HG03342 (cell line): ENCODE data around the gene GRM4.

Experiments used
- ATAC-seq: cut with Tn5 transposase; IDR thresholded peaks from one replicate; pipeline ENCODE4 v1.9.1; 2021; ENCODE audit warnings: mild to moderate bottlenecking, moderate library complexity; ENCODE audit not compliant: unreplicated experiment

The GRM4 gene

DNA sequence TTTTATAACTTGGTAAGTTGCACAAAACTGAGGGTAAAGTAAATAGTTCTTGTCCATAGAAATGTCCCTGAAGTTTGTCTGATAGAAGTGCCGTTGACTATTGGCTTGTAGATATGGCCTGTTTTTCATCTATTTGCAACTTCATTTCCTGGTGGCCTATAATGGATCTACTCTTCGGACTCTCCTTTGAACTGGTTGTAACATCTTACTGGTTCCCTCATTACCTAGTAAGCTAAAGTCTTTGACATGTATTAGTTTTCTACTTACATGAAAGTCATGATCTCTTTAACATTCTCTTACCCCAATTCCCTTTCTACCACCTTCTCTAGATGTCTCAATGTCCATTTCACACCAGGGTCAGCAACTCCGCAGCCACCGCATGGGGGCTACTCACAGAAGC, 146.3 kb downstream of the GRM4 start:
- no peak for ATAC-seq

DNA sequence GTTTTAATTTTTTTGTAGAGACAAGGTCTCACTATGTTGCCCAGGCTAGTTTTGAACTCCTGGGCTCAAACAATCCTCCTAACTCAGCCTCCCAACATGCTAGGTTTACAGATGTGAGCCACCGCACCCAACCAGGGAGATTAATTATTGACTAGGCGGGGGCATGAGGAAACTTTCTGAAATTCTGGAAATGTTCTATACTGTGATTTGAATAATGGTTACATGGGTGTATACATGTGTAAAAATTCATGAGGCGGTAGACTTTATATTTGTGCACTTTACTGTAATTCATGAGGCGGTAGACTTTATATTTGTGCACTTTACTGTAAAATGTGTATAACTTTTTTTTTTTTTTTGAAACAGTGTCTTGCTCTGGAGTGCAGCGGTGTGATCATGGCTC, 147.2 kb downstream of the GRM4 start:
- no peak for ATAC-seq

DNA sequence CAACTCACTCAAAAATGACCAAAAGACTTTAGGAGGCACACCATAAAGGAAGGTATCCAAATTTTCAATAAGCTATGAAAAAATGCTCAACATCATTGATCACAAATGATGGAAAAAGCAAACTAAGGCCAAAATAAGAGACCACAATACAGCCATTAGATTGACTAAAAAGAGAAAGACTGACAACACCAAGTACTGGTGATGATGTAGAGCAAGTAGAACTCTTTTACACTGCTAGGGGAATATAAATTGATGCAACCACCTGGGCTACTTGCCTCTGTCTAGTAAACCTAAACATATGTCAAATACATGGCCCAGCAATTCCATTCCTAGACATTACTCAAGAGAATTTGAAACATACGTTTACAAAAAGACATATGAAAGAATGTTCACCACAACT, 148.6 kb downstream of the GRM4 start:
- no peak for ATAC-seq

DNA sequence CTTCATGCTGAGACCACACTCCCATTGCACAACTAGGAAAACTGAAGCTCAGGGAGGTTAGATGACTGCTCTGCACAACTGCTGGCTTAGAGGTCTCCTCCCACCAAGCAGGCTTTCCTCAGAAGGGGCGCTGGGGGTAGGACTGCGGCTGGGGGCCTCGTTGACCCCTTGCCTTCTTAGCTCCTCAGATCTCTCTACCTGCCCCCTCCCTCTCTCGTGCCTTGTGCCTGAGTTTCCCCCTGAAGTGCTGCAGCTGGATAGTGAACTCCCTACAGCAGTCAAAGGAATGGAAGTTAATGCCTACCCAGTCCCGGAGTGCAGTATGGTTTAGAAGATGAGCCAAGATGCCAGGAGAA, 149.8 kb downstream of the GRM4 start:
- no peak for ATAC-seq

DNA sequence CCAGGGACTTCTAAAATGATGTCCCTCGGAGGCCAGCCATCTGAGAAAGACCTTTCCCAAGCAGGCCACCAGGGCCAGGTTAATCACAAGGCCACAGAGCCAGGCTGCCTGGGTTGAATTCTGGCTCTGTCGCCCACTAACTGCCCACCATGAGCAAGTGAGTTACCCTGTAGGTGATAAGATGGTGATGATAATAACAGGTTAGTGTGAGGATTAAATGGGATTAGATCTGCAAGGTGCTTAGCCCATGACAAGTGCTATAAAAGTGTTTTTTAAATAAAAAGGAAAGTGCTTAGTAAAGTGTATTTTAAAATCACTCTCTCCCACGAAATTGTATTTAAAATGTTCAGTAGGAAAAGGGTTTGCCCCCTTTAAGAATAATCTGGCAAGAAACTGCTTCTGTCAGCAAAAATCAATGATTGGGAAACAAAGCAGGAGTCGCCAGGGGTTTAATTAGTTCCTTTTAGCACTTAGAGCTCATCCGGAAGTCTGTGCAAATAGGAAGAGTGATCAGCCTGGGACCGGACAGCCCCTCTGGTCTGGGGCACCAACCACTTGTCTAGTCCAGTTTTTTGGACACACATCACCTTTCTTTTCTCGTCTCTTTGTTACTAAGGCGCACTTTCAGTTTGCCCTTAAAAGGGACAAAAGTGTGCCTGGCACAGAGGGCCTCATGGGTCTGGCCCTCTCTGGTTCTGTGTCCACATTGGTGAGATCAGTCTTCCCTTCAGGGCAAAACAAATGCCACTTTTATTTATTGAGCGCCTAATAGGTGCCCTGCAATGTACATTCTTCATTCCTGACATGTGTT, 150.4 kb downstream of the GRM4 start:
- ATAC-seq, result no peak

DNA sequence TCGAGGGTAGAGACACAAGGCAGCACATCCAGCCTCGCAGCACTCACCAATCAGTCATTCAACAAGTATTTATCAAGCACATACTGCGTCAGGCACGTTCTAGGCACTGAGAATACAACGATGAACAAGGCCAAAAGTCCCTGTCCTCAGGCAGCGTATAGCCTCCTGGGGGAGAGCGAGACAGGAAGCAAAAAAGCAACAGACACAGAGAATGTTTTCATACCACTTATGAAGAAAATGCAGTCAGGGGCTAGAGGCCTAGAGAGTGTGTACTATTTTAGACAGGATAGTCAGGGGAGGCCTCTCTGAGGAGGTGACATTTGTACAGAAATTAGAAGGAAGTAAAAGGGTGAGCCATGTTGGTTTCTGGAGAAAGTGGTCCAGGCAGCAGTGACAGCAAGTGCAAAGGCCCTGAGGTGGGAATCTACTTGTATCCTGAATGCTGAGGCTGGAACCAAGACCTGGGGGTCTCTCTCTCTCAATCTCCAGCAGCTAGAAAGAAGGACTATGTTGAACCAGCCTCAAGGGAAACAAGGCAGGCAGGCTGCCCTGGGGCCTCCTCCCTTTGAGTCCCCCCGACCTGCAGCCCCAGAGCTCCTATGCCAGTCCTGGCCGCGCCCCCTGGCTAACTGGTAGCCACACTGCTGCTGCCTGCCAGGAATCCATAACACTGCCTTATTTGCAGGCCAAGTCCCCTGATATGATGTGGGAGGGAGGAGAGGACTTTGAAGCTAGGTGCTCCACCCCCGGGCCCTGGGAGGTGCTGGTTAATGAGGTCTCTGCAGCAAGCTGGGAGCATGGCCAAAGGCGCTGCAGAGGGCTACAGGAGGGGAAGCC, 151.2 kb downstream of the GRM4 start:
- no peak for ATAC-seq

DNA sequence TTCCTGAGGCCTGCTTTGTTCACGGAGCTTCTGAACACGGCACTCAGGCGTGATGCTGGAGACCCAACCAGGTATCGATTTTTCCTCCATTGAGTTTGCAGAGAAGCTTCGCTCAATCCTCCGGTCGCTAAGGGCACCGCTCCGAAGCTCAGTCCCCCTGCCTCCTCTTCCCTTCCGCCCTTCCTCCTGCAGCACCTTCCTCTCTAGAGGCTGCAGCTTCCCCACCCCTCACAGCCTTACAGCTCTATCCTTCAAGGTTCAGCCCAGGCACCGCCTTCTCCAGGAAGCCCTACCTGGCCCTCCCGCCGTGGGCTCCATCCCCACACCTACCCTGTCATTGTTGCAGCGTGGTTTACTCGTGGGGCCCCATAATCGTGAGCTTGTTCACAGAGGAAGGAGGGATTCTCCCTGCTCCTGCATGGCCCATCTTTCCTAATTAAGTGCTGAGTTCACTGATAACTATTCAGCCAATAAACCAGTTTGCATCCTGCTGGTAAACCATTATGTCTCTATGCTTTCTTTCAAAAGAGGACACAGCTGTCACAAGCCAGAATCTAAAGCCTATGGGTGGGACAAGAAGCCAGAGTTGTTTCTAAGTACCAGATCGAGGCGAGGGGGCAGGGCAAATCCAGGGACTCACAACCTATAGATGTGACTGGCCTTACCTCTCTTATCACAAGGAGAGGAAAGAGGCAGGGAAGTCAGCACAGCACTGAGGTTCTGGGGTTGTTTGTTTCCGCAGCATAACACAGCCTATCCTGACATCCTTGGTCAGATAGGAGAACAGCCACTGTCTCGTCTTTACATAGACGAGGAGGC, 152.0 kb downstream of the GRM4 start:
- no peak for ATAC-seq

DNA sequence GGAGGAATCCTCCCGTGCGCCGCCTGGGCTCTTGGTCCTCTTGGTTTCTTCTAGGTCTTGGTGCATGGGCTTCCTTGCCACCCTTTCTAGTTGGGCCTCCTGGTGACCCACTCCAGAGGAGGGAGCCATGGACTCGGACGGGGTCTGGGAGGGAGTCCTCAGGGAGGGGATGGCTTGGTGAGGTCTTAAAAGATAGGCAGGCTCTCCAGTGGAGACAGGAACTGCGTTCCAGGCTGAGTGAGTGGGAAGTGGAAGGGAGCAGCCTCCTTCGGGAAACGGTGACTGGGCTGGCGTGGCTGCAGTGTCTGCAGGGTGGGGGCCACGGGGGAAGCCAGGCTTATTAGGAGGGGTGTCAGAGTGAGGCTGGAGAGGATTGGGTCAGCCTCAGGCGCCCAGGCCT, 152.8 kb downstream of the GRM4 start:
- ATAC-seq, result no peak

DNA sequence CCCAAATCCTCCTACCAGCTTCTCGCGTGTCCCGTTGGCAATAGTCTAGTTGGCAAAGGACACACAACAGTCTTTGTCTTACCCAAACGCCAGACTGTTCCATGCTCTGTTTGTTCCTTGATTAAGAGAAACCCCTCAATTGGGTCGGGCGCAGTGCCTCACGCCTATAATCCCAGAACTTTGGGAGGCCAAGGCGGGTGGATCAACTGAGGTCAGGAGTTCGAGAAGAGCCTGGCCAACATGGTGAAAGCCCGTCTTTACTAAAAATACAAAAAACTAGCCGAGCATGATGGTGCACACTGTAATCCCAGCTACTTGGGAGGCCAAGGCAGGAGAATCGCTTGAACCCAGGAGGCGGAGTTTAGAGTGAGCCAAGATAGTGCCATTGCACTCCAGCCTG, 153.7 kb downstream of the GRM4 start:
- ATAC-seq, result no peak

DNA sequence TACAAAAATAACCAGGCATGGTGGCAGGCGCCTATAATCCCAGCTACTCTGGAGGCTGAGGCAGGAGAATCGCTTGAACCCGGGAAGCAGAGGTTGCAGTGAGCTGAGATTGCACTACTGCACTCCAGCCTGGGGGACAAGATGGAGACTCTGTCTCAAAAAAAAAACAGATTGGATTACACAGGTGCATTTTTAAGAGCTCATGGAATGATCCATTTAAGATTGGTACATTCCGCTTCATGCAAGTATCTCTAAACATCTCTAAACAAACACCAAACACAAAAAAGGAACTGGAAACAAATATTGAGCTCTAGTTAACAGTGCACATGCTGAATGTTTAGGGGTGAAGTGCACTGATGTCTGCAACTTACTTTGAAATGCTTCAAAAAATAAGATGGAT, 154.3 kb downstream of the GRM4 start:
- ATAC-seq, result no peak

DNA sequence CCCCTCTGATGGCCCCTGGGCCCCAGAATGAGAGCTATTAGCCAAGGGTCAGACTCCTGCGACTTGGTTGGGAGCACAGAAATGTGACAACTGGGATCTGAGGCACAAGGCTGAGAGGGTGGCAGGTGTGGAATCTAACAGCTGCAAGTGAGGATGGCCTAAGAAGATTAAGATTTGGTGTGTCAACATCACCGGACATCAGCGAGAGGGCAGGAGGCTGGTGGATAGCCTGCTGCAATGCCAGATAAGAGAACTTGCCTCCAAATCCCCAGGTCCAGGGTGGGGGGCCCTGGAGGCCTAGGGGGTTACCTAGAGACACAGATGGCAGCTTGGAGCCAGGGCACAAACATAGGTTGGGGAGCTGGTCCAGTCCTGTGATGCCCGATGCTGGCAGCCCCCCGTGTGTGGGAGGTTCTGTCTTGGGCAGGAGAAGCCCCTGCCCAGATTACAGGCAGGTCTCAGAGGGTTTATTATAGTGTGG, 155.8 kb downstream of the GRM4 start:
- no peak for ATAC-seq

DNA sequence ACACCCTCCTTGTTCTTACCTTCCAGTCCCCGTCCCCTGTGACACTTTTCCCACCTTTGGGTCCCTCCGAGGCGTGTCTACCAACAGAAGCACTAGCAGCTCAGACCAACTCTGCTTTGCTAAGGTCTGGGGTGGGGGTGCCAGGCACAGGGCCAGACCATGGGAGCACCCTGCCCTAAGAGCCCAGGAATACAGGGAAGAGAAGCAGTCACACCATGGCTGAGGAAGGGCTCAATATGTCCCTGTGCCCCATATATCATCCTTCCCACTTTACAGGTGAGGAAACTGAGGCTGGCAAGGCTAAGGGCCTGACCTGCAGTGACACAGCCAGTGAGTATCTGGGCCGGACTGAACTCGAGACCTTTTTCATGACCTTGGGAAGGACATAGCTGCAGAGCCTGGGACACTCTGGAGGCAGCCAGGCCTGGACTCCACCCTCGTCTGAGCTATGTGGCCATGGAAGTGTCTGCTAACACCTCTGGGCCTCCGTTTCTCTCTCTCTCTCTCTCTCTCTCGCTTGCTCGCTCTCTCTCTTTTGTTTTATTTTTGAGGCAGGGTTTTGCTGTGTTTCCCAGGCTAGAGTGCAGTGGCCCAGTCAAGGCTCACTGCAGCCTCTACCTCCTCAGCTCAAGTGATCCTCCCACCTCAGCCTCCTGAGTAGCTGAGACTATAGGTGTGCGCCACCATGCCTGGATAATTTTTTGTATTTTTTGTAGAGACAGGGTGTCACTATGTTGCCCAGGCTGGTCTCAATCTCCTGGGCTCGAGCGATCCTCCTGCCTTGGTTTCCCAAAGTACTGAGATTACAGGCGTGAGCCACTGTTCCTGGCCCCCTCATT, 156.7 kb downstream of the GRM4 start:
- no peak for ATAC-seq

DNA sequence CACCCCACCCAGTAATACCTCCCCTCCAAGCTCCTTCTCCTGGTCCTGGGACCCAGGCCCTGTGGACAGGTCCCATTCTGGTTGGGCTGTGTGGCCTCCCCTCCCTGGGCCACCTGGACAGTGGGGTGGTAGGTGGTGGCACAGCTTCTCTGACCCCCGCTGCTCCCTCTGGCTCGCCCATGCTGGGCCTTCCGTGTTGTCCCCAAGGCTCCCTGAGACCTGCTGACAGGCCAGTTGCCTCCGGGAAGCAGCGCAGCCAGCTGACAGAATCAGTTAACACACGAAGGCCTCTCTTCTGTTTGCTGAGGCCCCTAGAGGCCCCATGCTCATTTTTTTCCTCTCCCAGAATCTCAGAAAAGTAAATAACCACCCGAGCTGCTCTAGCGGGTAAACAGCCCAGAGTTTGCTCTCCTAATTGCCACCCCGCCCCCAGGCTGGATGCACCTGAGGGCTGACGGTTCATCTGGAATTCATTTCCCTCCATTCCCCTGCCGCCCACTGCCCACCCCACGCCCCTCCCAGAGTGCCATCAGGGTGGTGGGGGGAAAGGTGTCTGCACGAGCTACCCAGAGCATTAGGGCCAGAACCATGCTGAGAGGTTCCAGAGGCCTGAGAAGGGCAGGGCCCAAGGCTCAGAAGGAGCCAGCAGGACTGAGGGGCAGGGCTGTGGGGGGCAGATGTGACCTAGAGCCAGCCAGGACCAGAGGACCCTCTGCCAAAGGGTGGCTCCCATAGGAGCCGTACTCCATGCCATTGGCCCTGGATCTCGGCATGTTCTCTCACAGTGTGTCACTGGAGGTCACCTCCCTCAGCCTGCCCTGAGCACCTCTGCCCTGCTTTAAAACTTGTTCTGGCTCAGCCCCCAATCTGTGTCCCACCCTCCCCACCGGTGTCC, 157.5 kb downstream of the GRM4 start:
- ATAC-seq, result no peak

DNA sequence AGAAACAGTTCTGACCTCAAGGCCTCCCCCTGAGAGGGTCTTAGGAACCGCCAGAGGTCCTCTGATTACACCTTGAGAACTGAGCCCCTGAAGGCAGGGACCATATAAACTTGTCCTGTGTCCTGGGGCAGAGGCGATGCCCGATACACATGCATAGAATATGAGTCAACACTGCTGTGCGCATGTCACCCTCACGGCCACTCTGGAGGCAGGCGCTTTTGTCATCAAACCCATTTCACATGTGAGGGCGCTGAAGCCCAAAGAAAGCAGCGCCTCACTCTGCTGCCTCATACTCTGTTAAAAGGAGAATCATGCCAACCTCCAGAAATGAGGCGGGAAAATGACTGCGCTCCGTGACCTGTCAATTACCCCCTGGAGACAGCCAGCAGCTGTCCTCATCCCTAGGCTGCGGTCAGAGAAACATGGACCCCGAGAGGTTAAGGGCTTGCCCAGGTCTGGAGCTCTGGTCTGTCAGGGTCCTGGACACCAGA, 158.3 kb downstream of the GRM4 start:
- ATAC-seq, result no peak

DNA sequence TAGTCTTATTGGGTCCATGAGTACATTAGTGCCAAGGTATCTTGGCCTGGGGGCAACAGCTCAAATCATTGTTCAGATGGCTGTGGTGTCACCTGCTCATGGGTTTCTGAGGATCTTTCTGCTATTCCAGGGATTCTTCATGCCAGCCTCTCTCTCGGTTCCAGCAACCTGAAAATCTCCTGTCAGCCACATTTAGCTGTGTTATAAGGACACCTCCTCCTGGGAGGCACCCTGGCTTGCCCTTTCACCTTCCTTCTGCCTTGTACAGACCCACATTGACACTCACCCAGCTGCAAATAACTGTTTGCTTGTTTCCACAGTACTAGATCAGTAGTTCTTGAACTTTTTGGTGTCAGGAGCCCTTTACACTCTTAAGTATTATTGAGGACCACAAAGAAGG, 159.9 kb downstream of the GRM4 start:
- no peak for ATAC-seq

DNA sequence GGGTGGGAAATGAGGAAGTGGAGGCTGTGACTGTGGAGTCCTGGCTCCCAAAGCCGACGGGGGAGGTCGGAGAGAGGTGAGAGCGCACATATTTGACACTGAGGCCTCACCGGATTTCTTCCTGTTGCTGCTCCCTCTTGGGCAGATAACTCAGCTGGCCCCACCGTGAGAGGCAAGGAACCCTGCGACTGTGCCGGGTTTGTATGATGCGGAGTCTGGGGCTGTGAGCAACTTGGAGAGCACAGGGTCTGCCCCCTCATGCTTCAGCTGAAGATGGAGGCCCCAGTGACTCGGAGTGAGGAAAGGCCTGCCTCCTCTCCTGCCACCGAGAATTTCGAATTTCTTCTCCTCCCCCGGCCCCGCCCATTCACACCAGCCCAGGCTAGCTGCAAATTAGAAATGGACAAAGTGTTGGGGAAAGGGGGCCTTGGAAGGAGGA, 160.6 kb downstream of the GRM4 start:
- ATAC-seq, result no peak

DNA sequence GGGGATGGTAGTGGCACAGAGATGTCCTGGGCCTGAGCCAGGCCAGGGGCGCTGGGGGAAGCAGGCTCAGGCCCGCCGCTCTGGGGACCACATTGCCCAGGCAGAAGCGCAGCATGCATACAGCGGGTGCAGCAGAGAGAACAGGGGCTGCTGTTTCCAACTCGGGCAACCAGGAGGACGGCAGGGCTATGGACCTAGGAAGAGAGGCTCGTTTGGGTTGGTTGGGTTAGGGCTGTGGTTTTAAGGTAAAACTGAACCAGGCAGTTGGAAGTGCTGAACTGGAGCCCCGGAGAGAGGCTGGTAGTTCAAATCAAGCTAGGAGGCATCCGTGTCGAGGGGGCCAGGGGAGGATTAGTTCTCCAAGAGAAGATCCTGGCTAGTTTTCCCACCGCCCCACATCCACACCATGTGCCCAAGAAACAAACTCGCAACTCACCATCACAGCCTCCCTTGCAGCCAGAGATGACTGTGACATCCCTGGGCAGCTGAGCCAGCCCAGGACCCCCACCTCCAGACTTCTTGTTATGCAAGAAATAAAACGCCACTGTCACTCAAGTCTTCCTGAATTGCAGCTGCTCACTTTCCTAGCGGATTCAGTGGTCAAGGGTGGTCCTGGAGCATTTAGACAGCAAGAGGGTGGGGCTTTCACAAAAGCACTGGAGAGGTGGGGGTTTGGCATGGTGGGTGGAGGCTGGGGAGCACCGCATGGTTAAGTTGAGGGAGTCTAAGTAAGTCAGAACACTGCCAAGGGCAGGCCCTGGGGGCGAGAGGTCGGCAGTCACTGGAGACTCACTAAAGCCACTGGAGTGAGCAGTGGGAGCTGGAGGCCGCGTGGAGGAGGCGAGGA, 161.2 kb downstream of the GRM4 start:
- ATAC-seq, result no peak

DNA sequence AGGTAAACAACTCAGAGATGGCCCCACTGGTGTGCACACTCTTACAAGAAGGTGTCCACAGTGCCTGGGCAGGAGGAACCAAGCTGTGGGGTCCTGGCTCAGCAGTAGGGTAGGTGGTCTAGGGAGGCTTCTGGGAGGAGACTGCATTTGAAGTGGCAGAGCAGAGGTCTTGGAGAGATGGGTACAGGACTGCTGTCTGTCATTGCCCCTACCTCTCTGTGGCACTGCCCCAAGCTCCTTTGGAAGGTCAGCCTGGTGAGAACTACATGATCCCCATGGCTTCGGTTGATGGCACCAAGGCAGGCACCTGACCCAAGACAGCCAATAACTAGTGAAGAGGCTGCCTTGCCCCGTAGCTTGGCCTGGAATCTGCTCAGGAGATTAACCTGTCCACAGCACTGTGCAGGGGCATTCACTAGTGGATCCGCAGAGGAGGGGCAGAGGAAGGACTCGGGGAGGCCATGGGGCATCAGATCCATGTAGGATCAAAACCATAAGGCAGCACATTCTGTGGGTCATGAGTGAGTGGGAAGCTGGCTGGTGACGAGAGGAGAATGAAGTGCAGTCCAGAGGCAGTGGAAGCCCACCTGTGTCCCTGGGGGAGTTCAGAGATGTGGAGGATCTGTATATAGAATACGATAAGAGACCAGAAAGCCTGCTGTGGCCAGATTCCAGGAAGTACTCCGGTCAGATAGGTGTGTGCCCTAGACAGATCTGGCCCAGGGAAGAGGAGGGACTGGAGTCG, 162.0 kb downstream of the GRM4 start:
- no peak for ATAC-seq
